ENCODE measurements around the gene ST8SIA3.

- no peak for TF ChIP-seq CTCF (IDR thresholded peaks at IDR 0.05)
- no peak for TF ChIP-seq POLR2A (IDR thresholded peaks at IDR 0.05)
Measured at GRCh38 chr18:57416542-57416941, 64.2 kb downstream of the ST8SIA3 start.

Data from esophagus squamous epithelium (tissue), 4 donors.